ENCODE results near the gene ANTXRL.
"Not testable (repeated sequence)": the region's sequence is repeated elsewhere in the genome, so short reads cannot be mapped to it uniquely, and the experiment has no call there.

The ANTXRL gene

GRCh38 chr10:46277840-46278239, 9.0 kb upstream of the ANTXRL start:
- DNase-seq, result no peak

- DNase-seq, result not testable (repeated sequence)
These were observed 4.4 kb upstream of the ANTXRL start for GRCh38 chr10:46282421-46282831.

GRCh38 chr10:46282842-46283574, 3.8 kb upstream of the ANTXRL start:
- DNase-seq, result no peak

- no peak for DNase-seq
These were observed 3.1 kb upstream of the ANTXRL start for GRCh38 chr10:46283580-46284285.

GRCh38 chr10:46284286-46285229, 2.2 kb upstream of the ANTXRL start:
- DNase-seq, result no peak

- no peak for DNase-seq
These were observed 1.5 kb upstream of the ANTXRL start for GRCh38 chr10:46285300-46285699.

- DNase-seq, result no peak
These were observed 704 bp upstream of the ANTXRL start for GRCh38 chr10:46285966-46286620.

GRCh38 chr10:46287846-46288477, 1.2 kb downstream of the ANTXRL start:
- no peak for DNase-seq

GRCh38 chr10:46288601-46289206, 1.9 kb downstream of the ANTXRL start:
- no peak for DNase-seq

GRCh38 chr10:46289209-46289810, 2.5 kb downstream of the ANTXRL start:
- no peak for DNase-seq

- no peak for DNase-seq
These were observed 3.5 kb downstream of the ANTXRL start for GRCh38 chr10:46290101-46290886.

- no peak for DNase-seq
These were observed 5.2 kb downstream of the ANTXRL start for GRCh38 chr10:46291817-46292572.

- DNase-seq, result no peak
These were observed 5.8 kb downstream of the ANTXRL start for GRCh38 chr10:46292573-46293023.

- no peak for DNase-seq
These were observed 6.4 kb downstream of the ANTXRL start for GRCh38 chr10:46293228-46293627.

- DNase-seq, result no peak
These were observed 7.2 kb downstream of the ANTXRL start for GRCh38 chr10:46293832-46294640.

- no peak for DNase-seq
These were observed 7.9 kb downstream of the ANTXRL start for GRCh38 chr10:46294641-46295220.

GRCh38 chr10:46295350-46296010, 8.7 kb downstream of the ANTXRL start:
- DNase-seq, result not testable (repeated sequence)

GRCh38 chr10:46296086-46296485, 9.3 kb downstream of the ANTXRL start:
- not testable (repeated sequence) for DNase-seq
